Testis (tissue), 3 donors: Measurements from ENCODE around the gene NAV3. TPM values are rescaled to one million over a fixed set of nuclear protein-coding genes. Genes with fewer than 3 reads are reported as not detected.

ENCODE experiments used
- DNase-seq: peaks from one replicate; pipeline ENCODE4 v3.0.0-alpha.2; 2019
- H3K27ac ChIP-seq, 2 donors: fragments of 200-600 bp; sonication (generic); one replicate each; pipeline ENCODE4 v1.5.1; 2019
- H3K27me3 ChIP-seq: fragments of 200-600 bp; sonication (generic); one replicate; pipeline ENCODE4 v1.5.1; 2019
- H3K36me3 ChIP-seq: fragments of 200-600 bp; sonication (generic); one replicate; pipeline ENCODE4 v1.5.1; 2017; ENCODE audit warnings: low read depth; ENCODE audit errors: missing control alignments
- H3K4me1 ChIP-seq: fragments of 200-600 bp; sonication (generic); one replicate; pipeline ENCODE4 v1.5.1; 2019
- H3K4me3 ChIP-seq, 2 donors: fragments of 200-600 bp; sonication (generic); one replicate each; pipeline ENCODE4 v1.5.1; 2017 to 2019
- H3K9me3 ChIP-seq: fragments of 200-600 bp; sonication (generic); one replicate; pipeline ENCODE4 v1.5.1; 2017
- CTCF ChIP-seq, 3 experiments: fragments of 450-650 bp in 2 of 3; fragments of 200-600 bp in 1 of 3; sonication (generic) in 1 of 3; IDR thresholded peaks; one replicate each; pipeline ENCODE4 v1.5.1; 2016 to 2019; ENCODE audit warnings: antibody characterized with exemption in 3 of 3, mild to moderate bottlenecking in 2 of 3, moderate library complexity in 1 of 3
- POLR2A ChIP-seq: fragments of 450-650 bp; IDR thresholded peaks from one replicate; pipeline ENCODE4 v1.6.1; 2017; ENCODE audit warnings: antibody characterized with exemption, mild to moderate bottlenecking, moderate library complexity
- WGBS, 2 donors: methylation state at CpG; one replicate each; pipeline ENCODE4 v1.1.5; 2018; 5-methylcytosine and 5-hydroxymethylcytosine counted together
- intact Hi-C: fragments of 100-400 bp; cut with DNase I; formaldehyde crosslinking; loops from one replicate; pipeline ENCODE4 v1.15.1; 2023; ENCODE audit warnings: low total_unique reads
- polyA plus RNA-seq: library from polyadenylated mRNA; stranded (reverse); fragments of 350-450 nt; fragmentation: Illumina TruSeq; extraction: RNeasy Lipid Tissue Mini Kit (QIAGEN cat#74804); gene quantifications from one replicate; pipeline ENCODE4 v1.2.3, GENCODE V29; 2014; ENCODE audit warnings: low read depth, low replicate concordance; ENCODE audit not compliant: insufficient read depth
- total RNA-seq, 2 donors: library from RNA; depleted of rRNA; stranded (reverse); fragments of >200 nt; gene quantifications; one replicate each; pipeline ENCODE4 v1.2.3, GENCODE V29; 2016

Gene NAV3
- total and polyA plus RNA-seq, 3 donors from 2014 or later, result 6.4 to 21.9 (median 20.0) TPM

- 26 to 41% methylated on average over 3 of the region's 3 CpGs for WGBS, 2 donors
- Histone ChIP-seq H3K27ac (peak overlapping the region in 1 of 2 donors; percentile 28), H3K36me3 (no peaks in the 10 kb centered on the region), H3K9me3 (no peaks in the 10 kb centered on the region), H3K4me3 (no peak overlapping the region), H3K27me3 (no peaks in the 10 kb centered on the region), H3K4me1 (no peaks in the 10 kb centered on the region)
- TF ChIP-seq POLR2A (no peak), CTCF (IDR thresholded peaks at IDR 0.05) (no peak)
- intact Hi-C loops, result no loop called here
- no peak for DNase-seq
Measured at GRCh38 chr12:77847680-77848431, 17.2 kb downstream of the NAV3 start.

- intact Hi-C loops, result no loop called here
- no peaks in the 10 kb centered on the region for H3K9me3 ChIP-seq
- no peak overlapping the region for H3K4me3 ChIP-seq
- no peaks in the 10 kb centered on the region for H3K4me1 ChIP-seq
- TF ChIP-seq CTCF (IDR thresholded peaks at IDR 0.05) (no peak), POLR2A (no peak)
- no peak for DNase-seq
- WGBS, 2 donors, result 78 to 81% methylated on average over 2 of the region's 2 CpGs
- no peaks in the 10 kb centered on the region for H3K27me3 ChIP-seq
- H3K27ac ChIP-seq, result no peak overlapping the region
- H3K36me3 ChIP-seq, result no peaks in the 10 kb centered on the region
Measured at GRCh38 chr12:77850129-77850528, 19.4 kb downstream of the NAV3 start.

- DNase-seq, result no peak
- H3K9me3 ChIP-seq, result no peaks in the 10 kb centered on the region
- TF ChIP-seq POLR2A, result no peak
- no peak for TF ChIP-seq CTCF (IDR thresholded peaks at IDR 0.05)
- no peak overlapping the region for H3K27ac ChIP-seq
- no peaks in the 10 kb centered on the region for H3K4me1 ChIP-seq
- no peaks in the 10 kb centered on the region for H3K27me3 ChIP-seq
- H3K4me3 ChIP-seq, result no peak overlapping the region
- WGBS, 2 donors, result 90 to 98% methylated on average over 2 of the region's 2 CpGs
- H3K36me3 ChIP-seq, result no peaks in the 10 kb centered on the region
- intact Hi-C loops, result no loop called here
Measured at GRCh38 chr12:77850698-77851097, 20.0 kb downstream of the NAV3 start.

GRCh38 chr12:77855548-77855947 is 24.9 kb downstream of the NAV3 start:
- no peaks in the 10 kb centered on the region for H3K9me3 ChIP-seq
- no peaks in the 10 kb centered on the region for H3K27me3 ChIP-seq
- intact Hi-C loops, result no loop called here
- DNase-seq, result no peak
- no peak overlapping the region for H3K4me3 ChIP-seq
- H3K36me3 ChIP-seq, result no peaks in the 10 kb centered on the region
- no peaks in the 10 kb centered on the region for H3K4me1 ChIP-seq
- TF ChIP-seq CTCF (IDR thresholded peaks at IDR 0.05) (no peak), POLR2A (no peak)
- WGBS, 2 donors, result 24 to 69% methylated on average over 5 of the region's 5 CpGs
- H3K27ac ChIP-seq, result no peak overlapping the region

- intact Hi-C loops, result no loop called here
- Histone ChIP-seq H3K4me3 (no peak overlapping the region), H3K27me3 (no peaks in the 10 kb centered on the region), H3K36me3 (no peaks in the 10 kb centered on the region), H3K4me1 (no peaks in the 10 kb centered on the region), H3K9me3 (no peaks in the 10 kb centered on the region), H3K27ac (no peak overlapping the region)
- DNase-seq, result no peak
- TF ChIP-seq POLR2A (no peak), CTCF (IDR thresholded peaks at IDR 0.05) (no peak)
Measured at GRCh38 chr12:77861317-77861716, 30.6 kb downstream of the NAV3 start.
